HPDE6-E6E7 (cell line): ENCODE results near the gene VAV2.
"Not testable (repeated sequence)": the region's sequence is repeated elsewhere in the genome, so short reads cannot be mapped to it uniquely, and the experiment has no call there.

Experiments used
- DNase-seq: peaks from one replicate; pipeline ENCODE4 v3.0.0; 2011; ENCODE audit warnings: missing footprints; ENCODE audit errors: extremely low spot score

Gene VAV2

DNA sequence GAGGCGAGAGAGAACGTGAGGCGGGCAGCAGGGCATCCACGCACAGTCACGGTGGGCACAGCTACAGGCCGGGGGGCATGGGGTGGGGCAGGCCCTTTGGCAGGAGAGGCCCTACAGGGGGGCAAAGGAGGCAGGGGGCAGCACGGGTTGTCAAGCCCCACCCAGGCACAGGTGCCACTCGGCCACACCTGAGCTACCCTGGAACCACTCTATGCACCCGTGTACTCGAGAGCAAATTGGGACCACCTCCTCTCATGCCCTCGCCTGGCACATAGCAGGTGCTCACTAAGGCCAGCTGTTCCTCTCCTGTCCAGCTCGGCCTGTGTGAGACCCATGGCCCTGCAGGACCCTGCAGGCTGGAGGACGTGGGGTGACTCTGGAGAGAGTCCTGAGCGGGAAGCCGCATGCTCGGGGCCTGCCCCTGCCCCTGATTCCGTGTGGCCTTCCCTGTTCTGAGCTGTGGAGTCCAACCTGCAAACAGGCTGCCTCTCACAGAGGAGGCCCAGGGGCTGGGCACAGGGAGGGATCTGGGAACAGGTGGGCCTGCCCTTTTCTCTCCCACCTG, 222.5 kb downstream of the VAV2 start:
- DNase-seq: no peak

DNA sequence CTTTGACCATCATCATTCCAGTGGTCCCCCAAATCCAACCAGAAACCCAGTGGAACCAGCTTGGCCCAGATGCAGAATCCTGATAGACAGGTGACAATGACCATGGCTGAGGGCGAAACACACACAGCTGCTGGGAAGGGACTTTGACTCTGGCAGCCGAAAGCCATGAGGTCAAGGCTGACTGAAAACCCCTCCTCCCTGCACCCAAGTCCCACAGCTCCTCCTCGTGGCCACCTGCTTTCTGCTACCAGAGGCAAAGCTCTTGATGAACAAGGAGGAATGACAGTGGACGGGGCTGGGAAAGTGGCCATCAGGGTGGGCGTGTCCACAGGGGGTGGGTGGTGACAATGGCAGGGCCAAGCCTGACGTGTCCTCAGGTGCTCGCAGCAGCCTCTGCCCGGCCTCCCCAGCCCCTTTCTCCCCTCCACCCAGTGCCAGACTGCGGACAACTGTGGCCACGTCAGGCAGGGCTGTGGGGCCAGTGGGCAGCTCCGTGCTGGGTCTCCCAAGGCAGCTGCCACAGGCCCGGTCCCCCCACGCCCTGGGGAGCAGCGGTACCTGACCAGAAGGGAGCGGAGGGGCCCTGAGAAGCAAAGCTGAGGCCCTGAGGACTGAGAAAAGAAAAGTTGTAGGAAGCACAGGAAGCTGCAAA, 223.1 kb downstream of the VAV2 start:
- no peak for DNase-seq

DNA sequence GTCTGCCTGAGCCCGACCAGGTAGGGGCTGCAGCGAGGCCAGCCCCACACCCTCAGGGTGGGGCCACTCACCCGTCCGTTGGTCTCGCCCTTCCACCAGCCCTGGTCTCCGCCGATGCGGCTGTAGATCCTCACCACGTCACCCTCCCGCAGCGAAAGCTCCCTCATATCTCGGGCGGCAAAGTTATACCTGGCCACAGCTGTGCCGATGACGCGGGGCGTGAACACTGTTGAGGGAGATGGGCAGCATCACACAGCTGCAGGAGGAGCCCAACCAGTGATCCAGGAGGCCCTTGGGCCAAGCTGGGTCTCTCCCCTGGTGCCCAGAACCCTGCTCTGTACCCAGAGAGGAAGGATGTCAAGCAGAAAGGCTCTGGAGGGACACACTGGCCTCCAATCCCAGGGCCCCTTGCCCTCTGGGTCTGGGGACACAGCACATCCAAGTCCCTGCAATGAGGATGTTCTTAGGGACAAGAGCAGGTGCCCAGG, 223.7 kb downstream of the VAV2 start:
- no peak for DNase-seq

DNA sequence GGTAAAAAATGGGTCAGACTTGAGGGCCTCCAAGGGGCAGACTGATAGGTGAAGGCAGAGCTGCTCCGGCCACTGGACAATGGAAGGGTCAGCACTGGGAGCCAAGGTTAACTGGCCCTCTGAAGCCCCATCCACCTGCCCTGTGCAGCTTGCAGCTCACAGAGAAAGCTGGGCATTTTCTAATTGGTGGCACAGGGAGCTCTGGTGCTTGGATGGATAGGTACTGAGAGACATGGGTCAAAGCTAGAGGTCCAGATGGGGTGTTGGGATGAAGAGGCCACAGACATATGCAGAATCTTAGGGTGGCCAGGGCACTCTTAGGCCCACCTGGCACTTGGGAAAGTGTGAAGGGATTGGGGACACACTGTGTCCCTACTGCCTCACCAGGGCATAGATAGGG, 224.5 kb downstream of the VAV2 start:
- DNase-seq: no peak

DNA sequence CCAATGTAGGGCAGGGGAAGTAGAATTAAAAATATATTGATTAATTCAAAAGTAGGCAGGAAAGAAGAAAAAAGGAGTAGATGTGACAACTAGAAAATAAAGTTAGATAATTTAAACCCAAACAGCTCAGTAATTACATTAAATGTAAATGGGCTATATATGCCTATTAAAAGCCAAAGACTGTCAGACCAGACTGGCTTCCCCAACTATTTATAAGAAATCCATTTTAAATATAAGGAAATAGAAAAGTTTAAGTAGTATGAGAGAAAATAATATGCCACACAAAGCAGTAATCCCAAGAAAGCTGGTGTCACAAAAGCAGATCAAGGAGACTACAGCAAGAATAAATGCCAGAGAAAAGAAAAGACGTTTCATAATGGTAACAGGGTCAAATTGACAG, 225.1 kb downstream of the VAV2 start:
- no peak for DNase-seq

DNA sequence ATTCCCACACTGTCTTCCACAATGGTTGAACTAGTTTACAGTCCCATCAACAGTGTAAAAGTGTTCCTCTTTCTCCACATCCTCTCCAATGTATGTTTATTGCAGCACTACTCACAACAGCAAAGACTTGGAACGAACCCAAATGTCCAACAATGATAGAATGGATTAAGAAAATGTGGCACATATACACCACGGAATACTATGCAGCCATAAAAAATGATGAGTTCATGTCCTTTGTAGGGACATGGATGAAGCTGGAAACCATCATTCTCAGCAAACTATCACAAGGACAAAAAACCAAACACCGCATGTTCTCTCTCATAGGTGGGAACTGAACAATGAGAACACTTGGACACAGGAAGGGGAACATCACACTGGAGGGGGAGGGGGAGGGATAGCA, 225.9 kb downstream of the VAV2 start:
- DNase-seq: not testable (repeated sequence)

DNA sequence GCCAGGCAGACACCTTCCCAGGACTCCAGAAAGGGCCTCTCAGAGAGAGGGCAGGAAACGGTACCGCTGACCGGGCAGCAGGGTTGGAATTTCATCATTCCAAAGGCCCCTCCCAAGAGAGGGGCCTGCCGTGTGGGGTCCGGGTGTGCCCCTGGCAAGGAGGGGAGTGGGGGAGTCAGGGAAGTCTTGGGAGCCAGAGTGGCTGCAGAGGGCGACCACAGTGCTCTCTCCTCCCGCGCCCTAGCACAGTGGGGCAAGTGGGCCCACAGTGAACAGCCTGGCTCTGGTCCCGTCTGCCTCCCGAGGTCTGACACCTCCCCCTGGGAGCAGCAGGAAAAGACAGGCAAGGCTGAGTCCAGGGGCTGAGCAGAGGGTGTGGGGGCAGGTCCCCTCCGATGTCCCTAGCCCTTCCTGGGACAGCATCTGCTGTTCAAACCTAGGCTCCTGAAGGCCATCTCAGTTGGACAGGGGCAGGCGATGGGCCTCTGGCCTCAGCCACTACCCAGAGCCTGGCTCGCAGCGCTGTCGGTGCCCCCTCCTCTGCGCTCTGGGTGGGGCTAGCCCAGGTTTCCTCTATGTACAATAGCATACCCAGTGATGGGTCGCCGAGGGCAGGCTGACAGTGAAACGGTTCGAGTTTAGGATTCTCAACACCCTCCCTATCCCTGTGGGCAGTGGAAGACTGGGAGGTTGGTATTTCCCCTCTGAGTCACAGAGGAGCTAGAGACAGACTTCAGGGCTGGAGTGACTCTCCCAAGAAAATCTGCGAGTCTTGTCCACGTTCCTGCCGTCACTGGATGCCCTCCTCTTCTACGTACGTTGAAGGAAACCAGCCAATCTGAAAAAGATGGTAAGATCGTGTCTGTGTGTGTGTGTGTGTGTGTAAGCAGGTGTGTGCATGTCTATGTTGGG, 228.6 kb downstream of the VAV2 start:
- DNase-seq: no peak

DNA sequence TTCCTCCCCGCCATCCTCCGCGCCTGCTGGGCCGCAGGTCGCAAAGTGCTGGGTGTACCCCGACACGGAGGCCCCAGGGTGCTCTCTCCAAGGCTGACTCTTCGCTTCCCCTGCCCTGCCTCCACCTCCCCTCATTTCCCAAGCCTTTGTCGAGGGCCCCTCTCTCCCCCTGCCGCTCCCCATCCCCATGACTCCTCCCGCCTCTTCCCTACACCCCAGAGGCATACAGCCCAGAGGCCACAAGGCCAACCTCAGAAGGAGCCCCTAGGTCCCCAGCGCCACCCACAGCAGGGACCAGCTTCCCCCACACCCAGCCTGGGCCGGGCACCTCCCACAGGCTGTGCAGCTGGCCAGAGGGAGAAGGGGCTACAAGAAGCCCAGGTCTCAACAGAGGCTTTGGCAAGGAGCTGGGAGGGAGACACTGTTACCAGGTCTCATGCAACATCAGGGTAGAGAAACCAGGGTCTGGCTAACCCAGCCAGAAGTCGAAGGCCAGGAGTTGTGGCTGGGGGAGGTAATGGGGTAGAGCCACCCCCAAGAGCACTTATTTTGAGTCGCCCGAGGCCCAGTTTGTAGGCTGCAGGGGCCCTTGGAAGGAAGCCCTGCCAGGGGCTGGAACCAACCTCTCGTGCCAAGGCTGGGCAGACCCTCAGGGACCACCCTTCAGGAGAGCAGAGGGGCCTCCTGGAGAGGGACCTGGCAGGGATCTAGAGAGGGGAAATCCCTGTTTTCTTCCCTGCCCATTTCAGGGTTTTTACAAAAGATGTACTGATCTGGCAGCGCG, 229.4 kb downstream of the VAV2 start:
- no peak for DNase-seq

DNA sequence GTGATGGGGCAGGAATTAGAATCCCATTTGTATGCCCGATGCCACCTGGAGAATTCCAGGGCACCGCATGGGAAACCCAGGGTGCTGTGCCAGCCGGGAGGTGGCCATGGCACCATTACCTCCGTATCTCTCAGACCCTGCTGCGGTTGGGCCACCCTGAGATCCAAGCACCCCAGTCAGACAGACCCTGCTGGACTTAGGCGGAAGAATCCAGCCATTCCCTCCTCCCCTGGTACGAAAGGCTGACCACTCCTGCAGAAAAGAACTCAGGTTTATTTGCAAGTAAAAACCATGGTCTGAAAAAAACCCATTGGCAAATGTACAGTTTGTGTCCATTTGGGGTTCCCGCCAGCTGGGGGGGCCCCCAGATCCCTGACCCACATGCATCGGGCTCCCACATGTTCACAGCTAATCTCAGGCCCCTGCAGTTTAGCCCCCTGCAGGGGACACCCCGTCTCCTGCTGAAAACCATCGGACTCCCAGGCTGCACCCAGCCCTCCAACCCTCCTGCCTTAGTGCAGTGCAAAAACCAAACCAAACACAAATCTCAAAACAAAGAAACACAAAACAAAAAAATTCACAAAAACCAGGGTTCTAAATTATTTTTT, 230.4 kb downstream of the VAV2 start:
- DNase-seq: no peak

DNA sequence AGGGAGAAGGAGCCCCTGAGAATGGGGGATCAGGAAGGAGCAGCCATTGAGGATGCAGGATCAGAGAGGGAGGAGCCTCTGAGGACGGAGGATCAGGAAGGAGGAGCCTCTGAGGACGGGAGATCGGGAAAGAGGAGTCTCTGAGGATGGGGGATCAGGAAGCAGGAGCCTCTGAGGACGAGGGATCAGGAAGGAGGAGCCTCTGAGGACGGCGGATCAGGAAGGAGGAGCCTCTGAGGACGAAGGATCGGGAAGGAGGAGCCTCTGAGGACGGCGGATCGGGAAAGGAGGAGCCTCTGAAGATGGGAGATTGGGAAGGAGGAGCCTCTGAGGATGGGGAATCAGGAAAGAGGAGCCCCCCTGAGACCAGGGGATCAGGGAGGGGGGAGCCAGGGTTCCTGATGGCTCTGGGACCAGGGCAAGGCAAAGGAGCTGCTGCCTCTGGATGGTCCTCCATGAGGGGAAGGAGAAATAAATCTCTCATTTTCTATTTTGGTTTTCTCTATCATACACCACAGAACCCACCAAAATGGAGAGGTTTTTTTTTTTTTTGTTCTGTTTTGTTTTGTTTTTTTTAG, 231.3 kb downstream of the VAV2 start:
- DNase-seq: no peak

DNA sequence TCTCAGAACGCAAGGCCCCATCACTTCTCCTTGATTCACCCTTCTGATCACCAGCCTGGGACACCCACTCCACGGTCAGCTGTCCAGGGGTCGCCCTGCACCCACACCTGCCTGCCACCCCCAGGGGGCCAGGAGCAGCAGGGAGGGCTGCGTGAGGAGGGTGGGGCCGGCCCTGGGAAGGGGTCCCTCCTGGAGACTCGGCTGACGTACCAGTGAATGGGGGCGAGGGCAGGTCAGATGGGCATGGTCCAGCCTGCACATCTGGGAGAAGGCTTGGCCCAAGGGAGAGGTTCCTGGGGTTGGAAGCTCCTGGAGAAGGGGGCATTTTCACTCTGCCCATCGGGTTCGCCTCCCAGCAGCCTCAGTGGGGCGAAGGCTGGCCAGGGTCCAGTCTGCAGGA, 232.2 kb downstream of the VAV2 start:
- no peak for DNase-seq

DNA sequence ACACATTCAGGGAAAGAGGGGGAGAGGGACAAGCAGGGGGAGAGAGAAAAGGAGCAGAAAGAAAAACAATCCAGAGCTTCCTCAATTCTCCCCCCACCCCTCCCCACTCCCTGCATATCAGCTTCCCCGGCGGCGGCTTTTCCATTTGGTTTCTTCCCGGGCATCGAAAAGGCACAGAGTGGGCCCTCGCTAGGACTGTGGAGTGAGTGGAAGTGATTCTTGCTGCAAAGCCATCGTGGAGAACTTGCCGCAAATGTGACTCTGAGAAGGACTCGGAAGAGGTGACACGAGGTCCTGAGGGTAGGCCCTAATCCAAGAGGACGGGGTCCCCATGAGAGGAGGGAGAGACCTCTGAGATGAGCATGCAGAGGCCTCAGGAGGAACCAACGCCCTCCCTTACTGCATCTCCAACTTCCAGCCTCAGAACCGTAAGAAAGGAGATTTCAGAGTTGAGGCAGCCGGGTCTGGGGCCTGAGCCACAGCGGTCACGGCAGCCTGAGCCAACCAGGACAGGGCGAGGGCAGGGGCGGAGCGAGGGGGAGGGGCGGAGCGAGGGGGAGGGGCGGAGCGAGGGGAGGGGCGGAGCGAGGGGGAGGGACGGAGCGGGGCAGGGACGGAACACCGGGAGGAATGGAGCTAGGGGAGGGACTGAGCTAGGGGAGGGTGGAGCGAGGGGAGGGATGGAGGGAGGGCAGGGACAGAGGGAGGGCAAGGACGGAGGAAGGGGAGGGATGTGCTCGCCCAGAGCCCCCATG, 232.8 kb downstream of the VAV2 start:
- DNase-seq: no peak

DNA sequence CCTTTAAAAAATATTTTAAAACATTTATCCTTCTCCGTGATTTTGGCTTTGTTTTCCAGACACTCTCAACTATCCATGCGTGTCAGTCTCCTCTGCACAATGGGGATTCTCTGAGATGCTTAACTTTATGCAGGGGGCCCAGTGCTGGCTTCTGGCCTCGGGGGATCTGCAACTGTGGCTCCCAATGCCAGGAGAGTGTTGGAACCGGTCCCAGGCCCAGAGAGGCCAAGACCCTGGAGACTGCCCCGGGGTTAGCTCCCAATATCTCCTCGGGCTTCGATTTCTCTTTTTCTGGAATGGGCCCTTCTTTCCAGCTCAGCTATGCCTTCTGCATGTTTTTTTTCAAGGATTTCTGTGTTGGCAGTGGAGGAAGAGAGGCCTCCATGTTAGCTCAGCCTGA, 233.9 kb downstream of the VAV2 start:
- DNase-seq: no peak

DNA sequence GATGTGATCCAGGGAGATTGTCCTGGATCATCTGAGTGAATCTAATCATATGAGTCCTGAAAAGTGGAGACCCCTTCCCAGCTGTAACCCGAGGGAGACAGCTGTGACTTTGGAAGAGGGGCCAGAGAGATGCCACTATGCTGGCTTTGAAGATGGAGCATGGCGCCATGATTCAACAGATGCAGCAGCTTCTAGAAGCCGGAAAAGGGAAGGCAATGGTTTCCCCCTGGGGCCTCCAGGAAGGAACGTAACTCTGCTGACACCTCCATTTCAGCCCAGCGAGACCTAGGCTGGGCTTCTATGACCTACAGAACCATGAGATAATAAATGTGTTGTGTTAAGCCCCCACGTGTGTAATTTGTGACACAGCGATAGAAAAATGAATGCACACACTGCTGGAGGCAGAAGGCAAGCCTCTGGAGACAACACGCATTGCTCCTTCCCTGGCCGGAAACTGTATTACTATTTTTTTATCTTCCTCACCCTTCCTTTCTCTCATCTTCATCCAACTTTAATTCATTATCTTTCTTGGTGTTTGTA, 237.4 kb downstream of the VAV2 start:
- DNase-seq: no peak

DNA sequence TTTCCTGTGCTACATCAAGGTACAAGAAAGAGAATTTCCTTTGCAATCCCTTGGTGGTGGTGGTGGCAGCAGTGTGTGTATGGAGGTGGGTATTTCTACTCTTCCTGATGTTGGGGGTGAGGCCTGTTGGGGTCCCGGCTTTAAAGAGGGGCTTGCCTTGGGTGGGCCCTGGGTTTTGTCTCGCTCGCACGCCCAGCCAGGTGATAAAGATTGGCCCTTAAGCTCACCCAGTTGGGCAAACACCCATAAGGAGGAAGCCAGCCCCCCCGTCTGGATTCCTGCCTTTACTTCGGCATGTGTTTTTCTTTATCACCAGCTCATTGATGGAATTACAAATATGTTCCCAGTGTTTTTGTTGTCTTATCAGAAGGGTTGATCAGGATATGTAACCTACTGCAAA, 237.9 kb downstream of the VAV2 start:
- DNase-seq: no peak

DNA sequence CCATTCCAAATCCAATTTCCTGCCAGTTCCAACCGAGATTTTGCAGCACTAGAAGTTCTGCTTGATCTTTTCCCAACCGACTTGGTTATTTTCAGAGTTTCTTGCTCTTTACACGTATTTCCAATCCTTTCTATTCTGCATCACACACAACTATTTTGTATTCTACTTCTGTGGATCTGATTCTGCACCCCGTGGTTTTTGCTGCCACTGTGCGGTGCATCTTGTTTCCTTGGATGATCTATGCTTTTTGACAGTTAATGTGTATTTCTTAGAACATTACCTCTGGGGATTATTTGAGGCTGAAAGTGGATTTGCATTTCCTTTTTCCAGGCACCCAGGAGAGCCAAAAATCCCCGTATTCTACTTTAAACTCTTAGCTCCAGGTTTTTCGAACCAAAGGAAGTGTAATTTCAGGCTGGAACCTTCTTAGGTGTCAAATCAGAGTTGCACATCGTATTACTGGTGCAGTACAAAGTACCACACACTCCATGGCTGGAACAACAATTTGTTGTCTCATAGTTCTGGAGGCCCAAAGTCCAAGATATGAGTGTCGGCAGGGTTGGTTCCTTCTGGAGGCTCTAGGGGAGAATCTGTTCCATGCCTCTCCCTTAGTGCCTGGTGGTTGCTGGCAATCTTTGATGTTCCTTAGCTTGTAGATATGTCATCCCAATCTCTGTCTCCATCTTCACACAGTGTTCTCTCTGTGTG, 239.2 kb downstream of the VAV2 start:
- DNase-seq: no peak

DNA sequence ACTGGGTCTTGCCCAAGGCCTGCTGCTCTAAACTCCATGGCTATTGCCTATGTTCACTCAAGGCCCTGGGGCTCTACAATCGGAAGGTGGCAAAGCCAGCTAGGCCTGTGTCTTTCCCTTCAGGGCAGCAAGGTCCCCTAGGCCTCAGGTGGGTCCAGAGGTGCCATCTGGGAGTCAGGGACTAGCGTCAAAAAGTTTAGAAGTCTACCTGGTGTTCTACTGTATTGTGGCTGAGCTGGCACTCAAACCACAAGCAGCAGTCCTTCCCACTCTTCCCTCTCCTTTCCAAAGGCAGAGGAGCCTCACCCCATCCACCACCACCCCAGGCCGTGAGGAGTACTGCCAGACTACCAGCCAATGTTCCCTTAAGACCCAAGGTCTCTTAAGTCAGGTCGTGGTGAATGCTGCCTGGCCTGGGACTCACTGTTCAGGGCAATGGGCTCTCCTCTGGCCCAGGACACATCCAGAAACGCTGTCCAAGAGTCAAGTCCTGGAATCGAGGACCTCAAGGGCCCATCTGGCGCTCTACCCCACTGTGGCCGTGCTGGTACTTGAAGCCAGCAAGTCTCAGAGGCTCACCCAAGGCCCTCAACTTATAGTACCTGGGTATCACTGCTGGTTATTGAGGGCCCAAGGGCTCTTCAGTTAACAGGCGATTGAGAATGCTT, 241.0 kb downstream of the VAV2 start:
- no peak for DNase-seq

DNA sequence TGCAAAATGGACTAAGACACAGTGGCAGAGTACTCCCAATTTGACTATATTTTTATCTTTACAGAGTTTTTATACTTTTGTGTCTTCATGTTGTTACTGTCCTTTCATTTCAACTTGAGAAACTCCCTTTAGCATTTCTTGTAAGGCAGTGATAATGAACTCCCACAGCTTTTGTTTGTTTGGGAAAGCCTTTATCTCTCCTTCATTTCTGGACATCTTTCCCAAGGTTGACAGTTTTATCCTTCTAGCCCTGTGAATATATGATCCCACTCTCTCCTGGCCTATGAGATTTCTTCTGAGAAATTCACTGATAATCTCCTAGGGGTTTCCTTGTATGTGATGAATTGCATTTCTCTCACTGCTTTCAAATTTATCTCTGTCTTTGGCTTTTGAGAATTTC, 244.8 kb downstream of the VAV2 start:
- no peak for DNase-seq

DNA sequence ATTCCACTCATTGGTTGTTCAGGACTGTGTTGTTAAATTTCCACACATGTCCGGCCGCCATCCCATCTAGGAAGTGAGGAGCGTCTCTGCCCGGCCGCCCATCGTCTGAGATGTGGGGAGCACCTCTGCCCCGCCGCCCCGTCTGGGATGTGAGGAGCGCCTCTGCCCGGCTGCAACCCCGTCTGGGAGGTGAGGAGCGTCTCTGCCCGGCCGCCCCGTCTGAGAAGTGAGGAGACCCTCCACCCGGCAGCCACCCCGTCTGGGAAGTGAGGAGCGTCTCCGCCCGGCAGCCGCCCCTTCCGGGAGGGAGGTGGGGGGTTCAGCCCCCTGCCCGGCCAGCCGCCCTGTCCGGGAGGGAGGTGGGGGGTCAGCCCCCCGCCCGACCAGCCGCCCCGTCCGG, 247.6 kb downstream of the VAV2 start:
- not testable (repeated sequence) for DNase-seq
